Naive B cell (primary cell): ENCODE measurements around the gene NCS1. TPM values are rescaled to one million over a fixed set of nuclear protein-coding genes. Genes with fewer than 3 reads are reported as not detected.
"Not testable (repeated sequence)": the region's sequence is repeated elsewhere in the genome, so short reads cannot be mapped to it uniquely, and the experiment has no call there.

Source experiments
- ATAC-seq, 2 donors: fragments of 150-1000 bp; cut with Tn5 transposase; 2 replicates each; pipeline ENCODE4 v1.10.0; 2021; ENCODE audit warnings: low read depth in 2 of 2, mild to moderate bottlenecking in 2 of 2, moderate library complexity in 2 of 2
- DNase-seq: peaks from one replicate; pipeline ENCODE4 v3.0.0; 2022
- H3K27ac Mint-ChIP-seq, 6 donors: one replicate each; pipeline ENCODE4 v1.8.0; 2020 to 2022; ENCODE audit warnings: mild to moderate bottlenecking in 6 of 6, mixed read lengths in 6 of 6, moderate library complexity in 5 of 6, inconsistent platforms in 2 of 6
- H3K27me3 Mint-ChIP-seq, 3 donors: one replicate each; pipeline ENCODE4 v1.8.0; 2021 to 2022; ENCODE audit warnings: mixed read lengths in 3 of 3, mild to moderate bottlenecking in 1 of 3
- H3K36me3 Mint-ChIP-seq, 2 donors: one replicate each; pipeline ENCODE4 v1.8.0; 2020 to 2022; ENCODE audit warnings: mixed read lengths in 2 of 2, inconsistent platforms in 1 of 2, mild to moderate bottlenecking in 1 of 2
- H3K4me1 Mint-ChIP-seq, 3 donors: one replicate each; pipeline ENCODE4 v1.8.0; 2020 to 2022; ENCODE audit warnings: mixed read lengths in 3 of 3, inconsistent platforms in 1 of 3, mild to moderate bottlenecking in 1 of 3, moderate library complexity in 1 of 3
- H3K4me3 Mint-ChIP-seq, 8 donors: one replicate each; pipeline ENCODE4 v1.8.0; 2020 to 2022; ENCODE audit warnings: mild to moderate bottlenecking in 8 of 8, mixed read lengths in 8 of 8, moderate library complexity in 8 of 8, inconsistent platforms in 2 of 8
- H3K9me3 Mint-ChIP-seq, 7 donors: one replicate each; pipeline ENCODE4 v1.8.0; 2020 to 2022; ENCODE audit warnings: mixed read lengths in 7 of 7, mild to moderate bottlenecking in 5 of 7, inconsistent platforms in 2 of 7, moderate library complexity in 1 of 7
- polyA plus RNA-seq, 6 donors: library from polyadenylated mRNA; unstranded; fragments of 300-500 nt; fragmentation: Illumina TruSeq; gene quantifications; one replicate each; pipeline ENCODE4 v1.2.3, GENCODE V29; 2021; ENCODE audit warnings: low read depth in 6 of 6

Gene NCS1
- polyA plus RNA-seq, 6 donors from 2014 or later = 0.04 TPM; not detected in 5

- no peak overlapping the region for H3K27ac Mint-ChIP-seq
- DNase-seq (no peak), ATAC-seq (no peak)
- H3K36me3 Mint-ChIP-seq = no peaks in the 10 kb centered on the region
- H3K4me1 Mint-ChIP-seq = peaks cover 0 to 13% (median 8%) of the 10 kb centered on the region in 3 donors
- peaks cover 0 to 2% (median 0%) of the 10 kb centered on the region in 7 donors for H3K9me3 Mint-ChIP-seq
- H3K4me3 Mint-ChIP-seq = peak overlapping the region in 1 of 8 donors; percentile 51
- peaks cover 63 to 86% (median 82%) of the 10 kb centered on the region in 3 donors for H3K27me3 Mint-ChIP-seq
Observed at GRCh38 chr9:130264414-130265350, 92.5 kb downstream of the NCS1 start.

- no peaks in the 10 kb centered on the region for H3K36me3 Mint-ChIP-seq
- DNase-seq (no peak), ATAC-seq (no peak)
- H3K9me3 Mint-ChIP-seq = no peaks in the 10 kb centered on the region
- peaks cover 0 to 13% (median 8%) of the 10 kb centered on the region in 3 donors for H3K4me1 Mint-ChIP-seq
- peak within 1 kb of the TSS in 5 of 8 donors; percentile 16 to 70 (median 51) for H3K4me3 Mint-ChIP-seq
- H3K27me3 Mint-ChIP-seq = peaks cover 59 to 85% (median 82%) of the 10 kb centered on the region in 3 donors
- no peak within 1 kb of the TSS for H3K27ac Mint-ChIP-seq
Observed at GRCh38 chr9:130265431-130266235, 93.4 kb downstream of the NCS1 start, which contains the start of gene HMCN2. Gene HMCN2, plus strand, starts transcription at chr9:130265760. Its CDS starts 119 bp downstream, at chr9:130265879.

GRCh38 chr9:130266236-130267098 lies 94.3 kb downstream of the NCS1 start:
- no peak for ATAC-seq
- Mint-ChIP-seq H3K27me3 (peaks cover 62 to 85% (median 82%) of the 10 kb centered on the region in 3 donors), H3K4me1 (peaks cover 0 to 13% (median 8%) of the 10 kb centered on the region in 3 donors), H3K36me3 (no peaks in the 10 kb centered on the region), H3K4me3 (peak overlapping the region in 5 of 8 donors; percentile 16 to 70 (median 43)), H3K9me3 (no peaks in the 10 kb centered on the region), H3K27ac (no peak overlapping the region)
- no peak for DNase-seq

- Mint-ChIP-seq H3K4me3 (no peak overlapping the region), H3K27me3 (peaks cover 61 to 80% (median 80%) of the 10 kb centered on the region in 3 donors), H3K36me3 (no peaks in the 10 kb centered on the region), H3K4me1 (peaks cover 0 to 13% (median 8%) of the 10 kb centered on the region in 3 donors), H3K9me3 (no peaks in the 10 kb centered on the region), H3K27ac (no peak overlapping the region)
- ATAC-seq = no peak
- no peak for DNase-seq
Observed at GRCh38 chr9:130267930-130268329, 95.7 kb downstream of the NCS1 start.

GRCh38 chr9:130268521-130269211 lies 96.5 kb downstream of the NCS1 start:
- Mint-ChIP-seq H3K4me3 (no peak overlapping the region), H3K27me3 (peaks cover 55 to 73% (median 73%) of the 10 kb centered on the region in 3 donors), H3K36me3 (no peaks in the 10 kb centered on the region), H3K4me1 (peaks cover 0 to 13% (median 8%) of the 10 kb centered on the region in 3 donors), H3K9me3 (no peaks in the 10 kb centered on the region), H3K27ac (peak overlapping the region in 1 of 6 donors; percentile 64)
- DNase-seq (no peak), ATAC-seq (no peak)

- peaks cover 0 to 5% (median 5%) of the 10 kb centered on the region in 3 donors for H3K4me1 Mint-ChIP-seq
- H3K4me3 Mint-ChIP-seq = no peak overlapping the region
- H3K27ac Mint-ChIP-seq = no peak overlapping the region
- peaks cover 51 to 68% (median 53%) of the 10 kb centered on the region in 3 donors for H3K27me3 Mint-ChIP-seq
- DNase-seq (no peak), ATAC-seq (no peak)
- H3K36me3 Mint-ChIP-seq = no peaks in the 10 kb centered on the region
- no peaks in the 10 kb centered on the region for H3K9me3 Mint-ChIP-seq
Observed at GRCh38 chr9:130271473-130271872, 99.3 kb downstream of the NCS1 start.

- DNase-seq (no peak), ATAC-seq (no peak)
- Mint-ChIP-seq H3K27ac (no peak overlapping the region), H3K9me3 (peaks cover 0 to 2% (median 0%) of the 10 kb centered on the region in 7 donors), H3K4me3 (no peak overlapping the region), H3K27me3 (peaks cover 25 to 52% (median 33%) of the 10 kb centered on the region in 3 donors), H3K4me1 (no peaks in the 10 kb centered on the region), H3K36me3 (no peaks in the 10 kb centered on the region)
Observed at GRCh38 chr9:130275156-130275555, 103.0 kb downstream of the NCS1 start.

- Mint-ChIP-seq H3K4me1 (no peaks in the 10 kb centered on the region), H3K27ac (no peak overlapping the region), H3K36me3 (no peaks in the 10 kb centered on the region), H3K27me3 (peaks cover 22 to 45% (median 26%) of the 10 kb centered on the region in 3 donors), H3K9me3 (peaks cover 0 to 2% (median 0%) of the 10 kb centered on the region in 7 donors), H3K4me3 (no peak overlapping the region)
- ATAC-seq = no peak
- DNase-seq = no peak
Observed at GRCh38 chr9:130276121-130276520, 103.9 kb downstream of the NCS1 start.

- Mint-ChIP-seq H3K9me3 (peaks cover 0 to 2% (median 0%) of the 10 kb centered on the region in 7 donors), H3K27me3 (peaks cover 15 to 41% (median 20%) of the 10 kb centered on the region in 3 donors), H3K27ac (no peak overlapping the region), H3K36me3 (no peaks in the 10 kb centered on the region), H3K4me1 (no peaks in the 10 kb centered on the region), H3K4me3 (no peak overlapping the region)
- ATAC-seq (no peak), DNase-seq (no peak)
Observed at GRCh38 chr9:130276955-130277354, 104.8 kb downstream of the NCS1 start.

- peaks cover 19 to 43% (median 20%) of the 10 kb centered on the region in 3 donors for H3K27me3 Mint-ChIP-seq
- ATAC-seq, DNase-seq, H3K27ac Mint-ChIP-seq, H3K4me1 Mint-ChIP-seq, H3K9me3 Mint-ChIP-seq, H3K36me3 Mint-ChIP-seq, H3K4me3 Mint-ChIP-seq: not testable (repeated sequence)
Observed at GRCh38 chr9:130277525-130277924, 105.3 kb downstream of the NCS1 start.

GRCh38 chr9:130283539-130284248 lies 111.5 kb downstream of the NCS1 start:
- H3K4me1 Mint-ChIP-seq = no peaks in the 10 kb centered on the region
- DNase-seq (no peak), ATAC-seq (no peak)
- no peak overlapping the region for H3K4me3 Mint-ChIP-seq
- peaks cover 32 to 50% (median 49%) of the 10 kb centered on the region in 3 donors for H3K27me3 Mint-ChIP-seq
- peaks cover 0 to 2% (median 0%) of the 10 kb centered on the region in 7 donors for H3K9me3 Mint-ChIP-seq
- no peaks in the 10 kb centered on the region for H3K36me3 Mint-ChIP-seq
- H3K27ac Mint-ChIP-seq = no peak overlapping the region

GRCh38 chr9:130284249-130284625 lies 112.0 kb downstream of the NCS1 start:
- H3K9me3 Mint-ChIP-seq = peaks cover 0 to 2% (median 0%) of the 10 kb centered on the region in 7 donors
- no peak overlapping the region for H3K4me3 Mint-ChIP-seq
- peaks cover 33 to 53% (median 51%) of the 10 kb centered on the region in 3 donors for H3K27me3 Mint-ChIP-seq
- H3K27ac Mint-ChIP-seq = no peak overlapping the region
- no peaks in the 10 kb centered on the region for H3K36me3 Mint-ChIP-seq
- no peak for ATAC-seq
- no peak for DNase-seq
- no peaks in the 10 kb centered on the region for H3K4me1 Mint-ChIP-seq
